ENCODE data around the gene HLA-B. TPM values are rescaled to one million over a fixed set of nuclear protein-coding genes. Genes with fewer than 3 reads are reported as not detected.
A peak's percentile ranks its signal among the peaks of the same experiment; 100 is the strongest.

Gene HLA-B
- total RNA-seq, 3 donors from 2014 or later: 1,294 to 6,470 (median 3,045) TPM

DNA sequence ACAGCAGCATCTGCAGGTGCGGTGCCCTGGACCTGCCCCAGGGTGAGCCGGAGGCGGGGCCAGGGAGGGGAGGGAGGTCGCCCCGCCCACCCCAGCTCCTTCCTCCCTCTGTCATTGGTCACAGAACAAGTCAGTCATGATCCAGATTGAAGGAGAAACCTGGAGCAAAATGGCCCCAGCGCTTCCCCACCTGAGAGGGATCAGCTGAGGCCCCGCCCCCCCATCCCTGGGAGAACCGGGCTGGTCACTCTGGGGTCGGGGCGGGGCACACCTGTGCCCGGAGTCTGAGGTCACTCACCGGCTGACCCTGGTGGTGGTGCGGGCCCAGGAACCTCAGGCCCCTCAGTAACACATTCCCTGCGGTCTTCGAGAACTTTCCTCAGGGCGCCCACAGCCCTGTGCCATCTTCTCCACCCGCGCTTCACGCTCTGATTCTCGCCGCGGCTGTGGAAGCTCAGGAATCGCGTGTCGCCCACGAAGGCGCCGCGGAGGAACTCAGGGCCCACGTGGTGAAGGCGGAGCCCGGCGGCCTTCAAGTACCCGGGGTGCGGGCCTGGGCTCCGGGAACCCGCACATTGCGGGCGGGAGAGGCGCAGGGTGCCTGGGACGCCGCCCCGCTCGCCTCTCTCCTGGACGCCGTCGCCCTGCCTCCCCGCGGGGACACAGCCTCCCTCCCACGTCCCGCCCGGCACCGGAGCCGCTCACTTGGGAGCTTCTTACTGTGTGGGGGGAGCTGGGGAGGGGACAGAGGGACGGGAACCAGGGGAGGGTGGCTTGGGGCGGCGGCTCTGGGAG is 48.7 kb downstream of the HLA-B start:
- Histone ChIP-seq H3K9me3 (no peaks in the 10 kb centered on the region), H3K4me3 (no peak overlapping the region), H3K36me3 (ENCODE audit: low read depth) (no peaks in the 10 kb centered on the region), H3K4me1 (ENCODE audit: low read depth) (peaks cover 9% of the 10 kb centered on the region)
- ATAC-seq (peak; percentile 98), DNase-seq (peak in 2 of 3 donors; percentile 81 to 82)
- TF ChIP-seq, protein P1, sequence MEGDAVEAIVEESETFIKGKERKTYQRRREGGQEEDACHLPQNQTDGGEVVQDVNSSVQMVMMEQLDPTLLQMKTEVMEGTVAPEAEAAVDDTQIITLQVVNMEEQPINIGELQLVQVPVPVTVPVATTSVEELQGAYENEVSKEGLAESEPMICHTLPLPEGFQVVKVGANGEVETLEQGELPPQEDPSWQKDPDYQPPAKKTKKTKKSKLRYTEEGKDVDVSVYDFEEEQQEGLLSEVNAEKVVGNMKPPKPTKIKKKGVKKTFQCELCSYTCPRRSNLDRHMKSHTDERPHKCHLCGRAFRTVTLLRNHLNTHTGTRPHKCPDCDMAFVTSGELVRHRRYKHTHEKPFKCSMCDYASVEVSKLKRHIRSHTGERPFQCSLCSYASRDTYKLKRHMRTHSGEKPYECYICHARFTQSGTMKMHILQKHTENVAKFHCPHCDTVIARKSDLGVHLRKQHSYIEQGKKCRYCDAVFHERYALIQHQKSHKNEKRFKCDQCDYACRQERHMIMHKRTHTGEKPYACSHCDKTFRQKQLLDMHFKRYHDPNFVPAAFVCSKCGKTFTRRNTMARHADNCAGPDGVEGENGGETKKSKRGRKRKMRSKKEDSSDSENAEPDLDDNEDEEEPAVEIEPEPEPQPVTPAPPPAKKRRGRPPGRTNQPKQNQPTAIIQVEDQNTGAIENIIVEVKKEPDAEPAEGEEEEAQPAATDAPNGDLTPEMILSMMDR (IDR thresholded peaks at IDR 0.05): no peak
- intact Hi-C loops (cut with DNase I, micrococcal nuclease): no loop called here

DNA sequence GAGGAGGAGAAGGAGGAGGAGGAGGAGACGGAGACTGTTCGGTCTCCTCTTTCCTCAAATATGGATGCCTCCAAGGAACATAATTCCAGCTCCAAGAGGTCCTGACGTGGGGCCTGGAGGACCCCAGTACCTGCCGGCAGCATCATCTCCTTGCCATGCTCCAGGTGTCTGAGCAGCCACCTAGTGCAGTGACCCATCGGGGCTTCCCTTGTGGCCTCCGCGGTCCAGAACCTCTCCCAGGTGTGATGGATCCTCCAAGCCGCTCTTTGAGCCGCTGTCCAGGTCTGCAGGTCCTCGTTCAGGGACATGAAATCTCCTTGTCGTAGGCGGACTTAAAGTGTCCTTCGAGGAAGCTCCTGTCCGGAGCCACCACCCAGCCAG is 49.3 kb downstream of the HLA-B start:
- Histone ChIP-seq H3K4me1 (ENCODE audit: low read depth) (peaks cover 9% of the 10 kb centered on the region), H3K9me3 (no peaks in the 10 kb centered on the region), H3K36me3 (ENCODE audit: low read depth) (no peaks in the 10 kb centered on the region), H3K4me3 (no peak overlapping the region)
- TF ChIP-seq, protein P1 (IDR thresholded peaks at IDR 0.05): no peak
- DNase-seq: no peak
- intact Hi-C loops (cut with DNase I, micrococcal nuclease): no loop called here
- no peak for ATAC-seq

DNA sequence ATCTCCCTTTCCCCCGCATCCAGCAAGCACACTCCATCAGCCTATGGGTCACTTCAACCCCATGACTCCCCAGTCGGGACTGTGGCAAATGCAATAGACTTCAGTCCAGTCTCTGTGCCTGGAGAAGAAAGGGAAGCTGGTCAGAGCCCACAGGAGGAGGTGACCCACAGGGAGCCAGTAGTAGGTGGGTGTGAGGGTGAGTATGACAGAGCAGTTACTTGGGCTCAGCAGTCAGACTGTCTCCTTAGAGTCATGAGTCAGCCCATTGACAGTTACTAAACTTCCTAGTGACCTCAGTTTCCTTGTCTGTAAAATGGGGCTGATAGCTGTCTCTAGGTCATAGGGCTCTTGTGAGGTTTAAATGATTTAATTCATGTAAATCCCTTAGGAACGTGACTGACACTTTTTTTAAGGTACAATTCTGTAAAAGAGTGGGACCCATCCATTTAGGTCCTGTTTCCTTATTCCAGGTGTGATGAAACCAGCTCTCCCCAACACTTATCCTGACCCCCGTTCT is 51.2 kb downstream of the HLA-B start:
- ATAC-seq (no peak), DNase-seq (no peak)
- TF ChIP-seq, protein P1 (IDR thresholded peaks at IDR 0.05): no peak
- intact Hi-C loops (cut with DNase I, micrococcal nuclease): no loop called here
- Histone ChIP-seq H3K36me3 (ENCODE audit: low read depth) (no peaks in the 10 kb centered on the region), H3K4me3 (no peak overlapping the region), H3K9me3 (no peaks in the 10 kb centered on the region), H3K4me1 (ENCODE audit: low read depth) (peaks cover 9% of the 10 kb centered on the region)

DNA sequence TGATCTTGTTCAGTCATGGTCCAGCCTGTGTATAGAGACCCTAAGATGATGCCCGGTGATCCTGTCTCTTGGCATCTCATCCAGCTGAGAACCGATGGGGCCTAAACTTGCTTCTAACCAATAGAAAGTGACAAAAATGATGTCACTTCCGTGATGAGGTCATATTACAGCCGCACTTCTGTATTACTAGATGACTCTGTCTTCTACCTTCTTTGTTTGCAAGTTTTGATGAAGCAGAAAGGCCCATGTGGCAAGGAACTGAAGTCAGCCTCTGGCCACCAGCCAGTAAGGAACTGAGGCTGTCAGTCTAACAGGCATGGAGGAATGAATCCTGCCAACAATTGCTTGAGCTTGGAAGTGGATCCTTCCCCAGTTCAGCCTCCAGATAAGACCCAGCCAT is 52.3 kb downstream of the HLA-B start:
- no peak for ATAC-seq
- no peak overlapping the region for H3K4me3 ChIP-seq
- no peak for DNase-seq
- TF ChIP-seq, protein P1 (IDR thresholded peaks at IDR 0.05): no peak
- peaks cover 9% of the 10 kb centered on the region for H3K4me1 ChIP-seq (ENCODE audit: low read depth)
- intact Hi-C loops (cut with DNase I, micrococcal nuclease): no loop called here
- H3K36me3 ChIP-seq (ENCODE audit: low read depth): no peaks in the 10 kb centered on the region
- H3K9me3 ChIP-seq: no peaks in the 10 kb centered on the region

Small RNAs within 50 kb of the gene (microRNA-seq; reads per million reads assigned to microRNA genes)
- gene MIR6891: not detected

Other genes with a start within 250 kb of the HLA-B start
- not detected for gene C6orf15, start 244.6 kb downstream of the HLA-B start, total RNA-seq
- 10 to 100 TPM in 1 of 3 donors, 1 to 10 TPM in 2; 2.4 to 11.1 (median 4.6) TPM for gene PSORS1C1, start 242.4 kb downstream of the HLA-B start, total RNA-seq
- not detected for gene CDSN, start 236.7 kb downstream of the HLA-B start, total RNA-seq
- not detected for gene PSORS1C2, start 218.1 kb downstream of the HLA-B start, total RNA-seq
- 10 to 100 TPM; 25.7 to 53.3 (median 43.4) TPM for gene CCHCR1, start 199.4 kb downstream of the HLA-B start, total RNA-seq
- gene TCF19, start 198.6 kb downstream of the HLA-B start, total RNA-seq: 10 to 100 TPM in 1 of 3 donors, 1 to 10 TPM in 2; 5.3 to 13.2 (median 7.3) TPM
- 1 to 10 TPM; 2.1 to 5.8 (median 3.4) TPM for gene POU5F1, start 186.5 kb downstream of the HLA-B start, total RNA-seq
- 1,000 to 10,000 TPM in 2 of 3 donors, 100 to 1,000 TPM in 1; 965 to 2,616 (median 1,478) TPM for gene HLA-C, start 85.1 kb downstream of the HLA-B start, total RNA-seq
- 10 to 100 TPM; 18.1 to 24.2 (median 20.7) TPM for gene MICA, start 46.4 kb upstream of the HLA-B start, total RNA-seq
- 1 to 10 TPM; 1.3 to 4.1 (median 2.9) TPM for gene MICB, start 141.0 kb upstream of the HLA-B start, total RNA-seq
- gene MCCD1, start 171.8 kb upstream of the HLA-B start, total RNA-seq: not detected
- 100 to 1,000 TPM; 239 to 309 (median 295) TPM for gene DDX39B, start 184.8 kb upstream of the HLA-B start, total RNA-seq
- 1 to 10 TPM in 2 of 3 donors, under 1 TPM in 1; 0.55 to 4.5 (median 1.2) TPM for gene ATP6V1G2, start 189.4 kb upstream of the HLA-B start, total RNA-seq
- 10 to 100 TPM; 15.8 to 27.8 (median 18.3) TPM for gene NFKBIL1, start 190.4 kb upstream of the HLA-B start, total RNA-seq
- under 1 TPM in 2 of 3 donors, not detected in 1; 0.20 to 0.22 TPM for gene LTA, start 215.1 kb upstream of the HLA-B start, total RNA-seq
- 1 to 10 TPM in 2 of 3 donors, under 1 TPM in 1; 0.41 to 1.7 (median 1.1) TPM for gene TNF, start 218.4 kb upstream of the HLA-B start, total RNA-seq
- 1 to 10 TPM; 2.1 to 3.4 (median 2.2) TPM for gene LTB, start 225.2 kb upstream of the HLA-B start, total RNA-seq
- gene LST1, start 229.1 kb upstream of the HLA-B start, total RNA-seq: 10 to 100 TPM in 1 of 3 donors, 1 to 10 TPM in 2; 3.9 to 11.3 (median 6.6) TPM
- gene NCR3, start 235.8 kb upstream of the HLA-B start, total RNA-seq: under 1 TPM in 1 of 3 donors, not detected in 2; 0.46 TPM

Measured in mucosa of descending colon (tissue), 3 donors.